Measurements from ENCODE around the gene TRIM60.
"Not testable (repeated sequence)": the region's sequence is repeated elsewhere in the genome, so short reads cannot be mapped to it uniquely, and the experiment has no call there.

TRIM60 gene

GRCh38 chr4:165031436-165032211 lies at the start of gene TRIM60:
Gene TRIM60 (plus strand): TSS chr4:165031999. CDS start chr4:165040073, 8,074 bp downstream.
- no peak for DNase-seq

GRCh38 chr4:164989471-164989870 lies 42.3 kb upstream of the TRIM60 start:
- DNase-seq, result no peak

- DNase-seq, result not testable (repeated sequence)
These were observed 41.0 kb upstream of the TRIM60 start for GRCh38 chr4:164990786-164991185.

- DNase-seq, result not testable (repeated sequence)
These were observed 35.7 kb upstream of the TRIM60 start for GRCh38 chr4:164996123-164996522.

- DNase-seq, result no peak
These were observed 34.5 kb upstream of the TRIM60 start for GRCh38 chr4:164997324-164997723.

- no peak for DNase-seq
These were observed 33.9 kb upstream of the TRIM60 start for GRCh38 chr4:164997941-164998340.

GRCh38 chr4:164998526-164999080 lies 33.2 kb upstream of the TRIM60 start:
- DNase-seq, result not testable (repeated sequence)

- not testable (repeated sequence) for DNase-seq
These were observed 29.8 kb upstream of the TRIM60 start for GRCh38 chr4:165001957-165002356.

GRCh38 chr4:165005352-165005925 lies 26.4 kb upstream of the TRIM60 start:
- no peak for DNase-seq

- no peak for DNase-seq
These were observed 25.3 kb upstream of the TRIM60 start for GRCh38 chr4:165006456-165006855.

GRCh38 chr4:165006886-165007285 lies 24.9 kb upstream of the TRIM60 start:
- DNase-seq, result no peak

- DNase-seq, result no peak
These were observed 22.1 kb upstream of the TRIM60 start for GRCh38 chr4:165009493-165010227.

GRCh38 chr4:165010487-165010886 lies 21.3 kb upstream of the TRIM60 start:
- no peak for DNase-seq

GRCh38 chr4:165010991-165011390 lies 20.8 kb upstream of the TRIM60 start:
- DNase-seq, result no peak

GRCh38 chr4:165011403-165011802 lies 20.4 kb upstream of the TRIM60 start:
- DNase-seq, result no peak

GRCh38 chr4:165013691-165014090 lies 18.1 kb upstream of the TRIM60 start:
- DNase-seq, result no peak

GRCh38 chr4:165016971-165017370 lies 14.8 kb upstream of the TRIM60 start:
- DNase-seq, result no peak

- not testable (repeated sequence) for DNase-seq
These were observed 11.8 kb upstream of the TRIM60 start for GRCh38 chr4:165019995-165020394.

- DNase-seq, result not testable (repeated sequence)
These were observed 6.0 kb upstream of the TRIM60 start for GRCh38 chr4:165025782-165026181.

- DNase-seq, result no peak
These were observed 3.9 kb upstream of the TRIM60 start for GRCh38 chr4:165027762-165028402.

GRCh38 chr4:165048170-165048569 lies 16.4 kb downstream of the TRIM60 start:
- no peak for DNase-seq

GRCh38 chr4:165052627-165053026 lies 20.8 kb downstream of the TRIM60 start:
- DNase-seq, result no peak

- DNase-seq, result no peak
These were observed 21.8 kb downstream of the TRIM60 start, which contains the start of gene TRIM75 for GRCh38 chr4:165053645-165054044. Gene TRIM75 (plus strand): TSS chr4:165053866. CDS start chr4:165059148, 5,282 bp downstream.

Data from stimulated activated CD4-positive, alpha-beta T cell treated with anti-CD3 and anti-CD28 coated beads, Interleukin-4, amount 100 ng/mL, for 24 hours (primary cell).